ENCODE data around the gene OFD1. TPM values are rescaled to one million over a fixed set of nuclear protein-coding genes. Genes with fewer than 3 reads are reported as not detected.
A peak's percentile ranks its signal among the peaks of the same experiment; 100 is the strongest.
"Not testable (repeated sequence)": the region's sequence is repeated elsewhere in the genome, so short reads cannot be mapped to it uniquely, and the experiment has no call there.

The OFD1 gene
- total RNA-seq, 2 experiments from 2014 or later: 84.9 to 86.1 TPM

DNA sequence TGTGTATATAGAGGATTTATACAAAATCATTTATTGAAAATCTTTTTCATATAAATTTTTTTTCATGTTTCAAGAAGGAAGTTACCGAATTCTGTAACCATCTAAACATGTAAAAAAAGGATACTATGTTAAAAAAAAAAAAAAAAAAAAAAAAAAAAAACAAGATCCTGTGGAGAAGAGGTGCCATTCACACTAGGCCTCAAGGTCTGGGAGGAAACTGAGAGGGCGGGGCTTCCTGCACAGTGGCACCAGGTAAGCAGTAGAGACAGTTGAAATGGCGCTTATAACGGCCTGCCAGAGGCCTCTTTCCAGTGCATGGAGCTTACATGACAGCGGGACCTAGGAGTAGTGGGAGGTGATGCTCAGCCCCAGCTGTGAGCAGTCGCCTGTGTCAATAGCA, 17.6 kb upstream of the OFD1 start:
- Mint-ChIP-seq H3K36me3 (peaks cover 20% of the 10 kb centered on the region), H3K27ac (peak overlapping the region; percentile 77), H3K9me3 (no peaks in the 10 kb centered on the region), H3K4me1 (peaks cover 13% of the 10 kb centered on the region), H3K27me3 (no peaks in the 10 kb centered on the region), H3K4me3 (no peak overlapping the region)
- ATAC-seq (ENCODE audit: low read depth) (peak; percentile 54), DNase-seq (peak; percentile 31)
- POLR2A ChIA-PET: no interaction called here

DNA sequence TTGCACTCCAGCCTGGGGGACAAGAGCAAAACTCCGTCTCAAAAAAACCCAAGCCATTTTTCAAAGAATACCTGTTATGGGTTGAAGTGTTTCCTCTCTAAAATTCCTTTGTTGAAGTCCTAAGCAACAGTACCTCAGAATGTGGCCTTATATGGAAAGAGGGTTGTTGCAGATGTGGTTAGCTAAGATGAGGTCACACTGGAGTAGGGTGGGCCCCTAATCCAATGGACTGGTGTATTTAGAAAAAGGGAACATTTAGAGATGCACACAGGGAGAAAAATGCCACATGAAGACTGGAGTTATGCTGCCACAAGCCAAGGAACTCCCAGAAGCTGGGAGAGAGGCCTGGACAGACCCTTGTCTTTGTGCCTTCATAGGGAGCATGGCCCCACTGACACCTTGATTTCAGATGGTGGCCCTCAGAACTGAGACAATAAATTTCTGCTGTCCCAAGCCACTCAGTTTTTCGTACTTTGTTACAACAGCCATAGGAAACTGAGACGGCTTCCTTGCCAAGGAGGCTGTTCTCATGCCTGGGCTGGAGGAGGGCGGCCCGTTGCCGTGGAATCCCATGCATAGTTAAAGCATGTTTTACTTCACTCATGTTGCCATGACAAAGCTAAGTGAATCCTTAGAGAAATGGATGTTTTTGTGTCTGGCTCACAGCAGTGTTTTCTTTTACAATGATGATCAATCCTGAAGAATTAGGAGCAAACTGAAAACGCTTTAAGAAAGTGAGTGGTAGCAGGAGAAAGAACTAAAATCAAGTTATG, 16.7 kb upstream of the OFD1 start:
- H3K4me1 Mint-ChIP-seq: peaks cover 14% of the 10 kb centered on the region
- H3K27ac Mint-ChIP-seq: peak overlapping the region; percentile 70
- POLR2A ChIA-PET: no interaction called here
- no peaks in the 10 kb centered on the region for H3K27me3 Mint-ChIP-seq
- DNase-seq (no peak), ATAC-seq (ENCODE audit: low read depth) (no peak)
- H3K36me3 Mint-ChIP-seq: peaks cover 21% of the 10 kb centered on the region
- H3K9me3 Mint-ChIP-seq: no peaks in the 10 kb centered on the region
- no peak overlapping the region for H3K4me3 Mint-ChIP-seq

DNA sequence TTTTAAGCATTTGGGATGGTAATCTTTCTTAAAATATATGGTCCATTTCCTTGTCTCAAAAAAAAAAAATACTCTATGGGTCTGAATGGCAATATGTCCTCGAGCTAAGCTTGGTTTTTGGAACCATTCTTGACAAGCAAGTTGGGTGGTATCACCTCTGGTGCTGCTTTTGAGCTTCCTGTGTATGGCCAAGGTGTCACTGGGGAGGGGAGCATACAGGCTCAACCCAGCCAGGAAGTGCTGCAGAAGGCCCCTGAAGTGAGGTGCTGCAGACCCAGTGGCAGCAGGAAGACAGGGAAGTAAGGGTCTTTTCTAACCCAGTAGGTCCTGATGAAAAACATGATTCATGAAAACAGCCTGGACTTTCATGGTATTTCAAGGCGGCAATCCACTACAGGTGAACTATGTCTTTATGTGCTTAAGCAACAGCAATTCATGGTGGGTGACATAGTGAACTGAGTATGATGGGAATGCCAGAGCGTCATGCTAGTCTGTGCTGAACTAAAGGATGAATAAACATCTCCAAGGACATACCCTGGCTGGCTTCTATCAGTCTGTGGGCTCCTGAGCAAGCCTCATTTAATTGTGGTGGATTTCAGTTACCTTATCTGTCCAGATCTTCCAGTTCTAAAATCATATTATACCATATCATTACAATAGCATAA, 15.2 kb upstream of the OFD1 start:
- peak overlapping the region; percentile 22 for H3K4me3 Mint-ChIP-seq
- ATAC-seq (ENCODE audit: low read depth) (peak; percentile 89), DNase-seq (no peak)
- peaks cover 34% of the 10 kb centered on the region for H3K36me3 Mint-ChIP-seq
- peak overlapping the region; percentile 87 for H3K27ac Mint-ChIP-seq
- POLR2A ChIA-PET: interaction anchor here (0.5 to 1.1 kb wide), 3 partner anchors 15 to 310 kb away, joined by 3 to 4 read pairs (median 3); partner anchors contain the start of genes GEMIN8, OFD1 and TRAPPC2
- peaks cover 2% of the 10 kb centered on the region for H3K9me3 Mint-ChIP-seq
- H3K27me3 Mint-ChIP-seq: no peaks in the 10 kb centered on the region
- peaks cover 18% of the 10 kb centered on the region for H3K4me1 Mint-ChIP-seq

DNA sequence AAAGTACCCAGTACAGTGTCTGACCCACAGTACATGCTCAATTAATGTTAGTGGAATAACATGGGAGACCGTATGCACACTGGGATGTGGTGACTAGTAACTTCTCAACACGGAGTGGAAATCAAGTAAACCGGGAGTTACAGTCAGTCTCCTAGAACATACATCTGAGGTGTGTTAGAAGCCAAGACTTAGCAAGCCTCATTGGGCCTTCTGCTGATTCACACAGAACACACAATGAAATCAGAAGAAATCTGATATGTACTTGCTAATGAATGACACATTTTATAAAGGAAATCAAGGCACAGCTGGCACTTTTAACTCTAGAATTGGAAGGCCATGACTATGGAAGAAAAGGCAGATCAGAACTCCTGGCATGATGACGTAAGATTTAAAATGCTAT, 13.2 kb upstream of the OFD1 start:
- Mint-ChIP-seq H3K27me3 (no peaks in the 10 kb centered on the region), H3K36me3 (peaks cover 42% of the 10 kb centered on the region), H3K4me1 (peaks cover 28% of the 10 kb centered on the region), H3K27ac (no peak overlapping the region), H3K9me3 (peaks cover 2% of the 10 kb centered on the region), H3K4me3 (no peak overlapping the region)
- ATAC-seq (ENCODE audit: low read depth) (no peak), DNase-seq (no peak)
- POLR2A ChIA-PET: interaction anchor here (0.7 to 1.3 kb wide), 2 partner anchors 13 to 307 kb away, joined by 7 to 10 read pairs; partner anchors contain the start of genes OFD1 and TRAPPC2

DNA sequence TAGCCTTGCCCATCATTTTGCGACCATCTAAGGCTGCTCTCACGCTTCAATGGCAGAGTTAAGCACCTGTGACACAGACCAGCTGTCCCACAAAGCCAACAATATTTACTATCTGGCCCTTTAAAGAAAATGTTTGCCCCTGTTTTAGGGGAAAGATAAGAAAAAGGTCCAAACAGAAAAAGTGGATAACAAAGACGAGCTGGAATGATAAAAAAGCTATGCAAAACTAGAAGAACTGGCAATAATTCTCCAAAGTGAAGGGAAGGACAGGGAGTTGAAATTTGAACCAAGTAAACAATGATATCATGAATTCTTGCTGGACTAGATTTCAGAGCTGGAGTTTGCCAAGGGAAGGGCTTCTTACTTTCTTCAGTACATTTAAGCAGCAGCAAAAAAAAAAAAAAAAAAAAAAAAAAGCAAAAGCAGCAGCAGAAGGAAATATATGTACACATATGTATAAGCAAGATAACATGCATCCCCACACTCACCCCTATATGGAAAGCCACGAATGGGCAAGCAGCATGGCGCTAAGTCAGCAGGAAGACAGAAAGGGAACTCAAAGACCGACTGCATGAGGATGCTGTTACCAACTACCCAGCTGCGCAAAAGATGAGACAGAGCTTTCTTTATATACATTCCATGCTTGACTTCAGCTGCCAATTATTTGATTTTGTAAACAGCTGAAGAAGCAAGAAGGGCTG, 12.6 kb upstream of the OFD1 start:
- peaks cover 32% of the 10 kb centered on the region for H3K4me1 Mint-ChIP-seq
- H3K27me3 Mint-ChIP-seq: no peaks in the 10 kb centered on the region
- no peak overlapping the region for H3K4me3 Mint-ChIP-seq
- DNase-seq (no peak), ATAC-seq (ENCODE audit: low read depth) (no peak)
- H3K27ac Mint-ChIP-seq: peak overlapping the region; percentile 48
- POLR2A ChIA-PET: interaction anchor here (0.7 to 1.3 kb wide), 2 partner anchors 13 to 307 kb away, joined by 7 to 10 read pairs; partner anchors contain the start of genes OFD1 and TRAPPC2
- H3K36me3 Mint-ChIP-seq: peaks cover 46% of the 10 kb centered on the region
- H3K9me3 Mint-ChIP-seq: peaks cover 2% of the 10 kb centered on the region

DNA sequence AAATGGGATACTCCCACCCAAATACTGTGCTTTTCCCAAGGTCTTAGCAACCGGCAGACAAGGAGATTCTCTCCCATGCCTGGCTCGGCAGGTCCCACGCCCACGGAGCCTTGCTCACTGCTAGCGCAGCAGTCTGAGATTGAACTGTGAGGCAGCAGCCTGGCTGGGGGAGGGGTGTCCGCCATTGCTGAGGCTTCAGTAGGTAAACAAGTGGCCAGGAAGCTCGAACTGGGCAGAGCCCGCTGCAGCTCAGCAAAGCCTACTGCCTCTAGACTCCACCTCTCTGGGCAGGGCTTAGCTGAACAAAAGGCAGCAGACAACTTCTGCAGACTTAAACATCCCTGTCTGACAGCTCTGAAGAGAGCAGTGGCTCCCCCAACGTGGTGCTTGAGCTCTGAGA, 9.7 kb upstream of the OFD1 start:
- H3K27me3 Mint-ChIP-seq; ATAC-seq (ENCODE audit: low read depth); H3K4me3 Mint-ChIP-seq; DNase-seq; H3K9me3 Mint-ChIP-seq: not testable (repeated sequence)
- H3K4me1 Mint-ChIP-seq: peaks cover 25% of the 10 kb centered on the region
- POLR2A ChIA-PET: interaction anchor here (2.1 kb wide), 1 partner anchor 10 kb away, joined by 7 read pairs; the partner anchor contains the start of genes OFD1 and TRAPPC2
- peaks cover 61% of the 10 kb centered on the region for H3K36me3 Mint-ChIP-seq
- H3K27ac Mint-ChIP-seq: peak overlapping the region; percentile 30

DNA sequence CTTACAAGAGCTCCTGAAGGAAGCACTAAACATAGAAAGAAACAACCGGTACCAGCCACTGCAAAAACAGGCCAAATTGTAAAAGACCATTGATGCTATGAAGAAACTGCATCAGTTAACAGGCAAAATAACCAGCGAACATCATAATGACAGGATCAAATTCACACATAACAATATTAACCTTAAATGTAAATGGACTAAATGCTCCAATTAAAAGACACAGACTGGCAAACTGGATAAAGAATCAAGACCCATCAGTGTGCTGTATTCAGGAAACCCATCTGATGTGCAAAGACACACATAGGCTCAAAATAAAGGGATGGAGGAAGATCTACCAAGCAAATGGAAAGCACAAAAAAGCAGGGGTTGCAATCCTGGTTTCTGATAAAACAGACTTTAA, 8.0 kb upstream of the OFD1 start:
- H3K27ac Mint-ChIP-seq: peak overlapping the region; percentile 21
- not testable (repeated sequence) for H3K4me3 Mint-ChIP-seq; H3K9me3 Mint-ChIP-seq; DNase-seq; H3K27me3 Mint-ChIP-seq; ATAC-seq (ENCODE audit: low read depth)
- POLR2A ChIA-PET: interaction anchor here (2.1 kb wide), 1 partner anchor 8 kb away, joined by 7 read pairs; the partner anchor contains the start of genes OFD1 and TRAPPC2
- peaks cover 72% of the 10 kb centered on the region for H3K36me3 Mint-ChIP-seq
- peaks cover 27% of the 10 kb centered on the region for H3K4me1 Mint-ChIP-seq

DNA sequence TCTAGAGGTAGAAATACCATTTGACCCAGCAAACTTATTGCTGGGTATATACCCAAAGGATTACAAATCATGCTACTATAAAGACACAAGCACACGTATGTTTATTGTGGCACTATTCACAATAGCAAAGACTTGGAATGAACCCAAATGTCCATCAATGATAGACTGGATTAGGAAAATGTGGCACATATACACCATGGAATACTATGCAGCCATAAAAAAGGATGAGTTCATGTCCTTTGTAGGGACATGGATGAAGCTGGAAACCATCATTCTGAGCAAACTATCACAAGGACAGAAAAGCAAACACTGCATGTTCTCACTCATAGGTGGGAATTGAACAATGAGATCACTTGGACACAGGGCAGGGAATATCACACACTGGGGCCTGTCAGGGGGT, 4.0 kb upstream of the OFD1 start:
- H3K36me3 Mint-ChIP-seq: peaks cover 63% of the 10 kb centered on the region
- peaks cover 33% of the 10 kb centered on the region for H3K4me1 Mint-ChIP-seq
- DNase-seq; H3K27me3 Mint-ChIP-seq; ATAC-seq (ENCODE audit: low read depth); H3K4me3 Mint-ChIP-seq; H3K27ac Mint-ChIP-seq; POLR2A ChIA-PET; H3K9me3 Mint-ChIP-seq: not testable (repeated sequence)

DNA sequence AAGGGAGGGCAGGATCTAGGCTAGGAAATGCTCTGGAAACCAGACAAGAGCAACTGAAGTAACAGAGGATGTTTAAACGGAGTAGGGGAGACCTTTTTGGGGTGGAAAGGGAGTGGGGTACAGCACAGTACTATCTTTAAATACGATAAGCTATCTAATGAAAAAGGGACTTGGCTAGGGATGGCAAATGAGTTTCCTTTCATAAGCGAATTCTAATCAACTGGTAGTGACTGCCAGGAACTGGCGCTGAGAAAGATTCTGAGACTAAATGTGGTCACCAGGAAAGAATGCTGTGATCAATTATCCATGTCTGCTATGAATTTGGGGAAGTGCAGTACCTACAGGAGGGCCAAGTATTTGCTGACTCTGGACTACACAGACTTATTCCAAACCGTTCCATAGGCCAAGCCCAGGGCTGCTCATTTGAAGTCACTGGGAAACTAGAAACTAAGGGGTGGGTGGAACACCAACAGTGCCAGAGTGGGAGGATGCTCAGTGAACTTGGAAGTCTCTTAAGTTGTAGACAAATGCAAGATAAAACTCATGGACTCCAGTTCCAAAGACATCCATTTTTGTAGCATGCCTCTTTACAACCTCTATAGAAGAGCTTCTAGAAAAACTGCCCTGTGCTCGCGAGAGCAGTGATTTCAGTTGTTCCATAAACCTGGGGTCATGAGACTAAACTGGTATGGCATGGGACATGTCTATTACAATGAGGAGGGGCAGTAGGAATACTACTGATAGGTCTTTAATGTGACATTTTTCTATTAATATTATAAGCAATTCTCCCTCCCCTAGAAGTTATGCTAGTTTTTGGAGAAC, 2.1 kb upstream of the OFD1 start:
- Mint-ChIP-seq H3K4me1 (peaks cover 25% of the 10 kb centered on the region), H3K27me3 (no peaks in the 10 kb centered on the region), H3K4me3 (peak overlapping the region; percentile 45), H3K27ac (no peak overlapping the region), H3K9me3 (no peaks in the 10 kb centered on the region), H3K36me3 (peaks cover 49% of the 10 kb centered on the region)
- ATAC-seq (ENCODE audit: low read depth): no peak
- POLR2A ChIA-PET: interaction anchor here (1.0 kb wide), 1 partner anchor 672 kb away, joined by 3 read pairs; no protein-coding TSS in a partner anchor
- no peak for DNase-seq

DNA sequence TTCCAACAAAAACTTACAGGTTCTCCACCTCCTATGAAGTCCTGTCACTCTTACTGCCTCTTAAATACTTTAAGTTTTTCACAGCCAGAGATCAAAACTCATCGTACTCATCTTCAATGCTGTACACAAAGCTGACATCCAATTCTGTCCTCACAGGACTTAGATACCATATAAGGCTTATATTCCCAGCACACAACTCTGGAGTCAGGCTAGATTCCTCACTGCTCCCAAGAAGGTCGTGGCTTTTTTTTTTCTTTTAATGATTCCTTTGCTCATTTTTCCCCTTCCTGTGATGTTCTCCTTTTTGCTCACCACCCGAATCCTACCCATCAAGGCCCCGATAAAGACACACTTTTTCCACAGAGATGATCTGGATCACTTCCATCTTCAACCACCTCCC, 1.0 kb upstream of the OFD1 start:
- Mint-ChIP-seq H3K4me3 (peak overlapping the region; percentile 99), H3K27ac (peak overlapping the region; percentile 97), H3K27me3 (no peaks in the 10 kb centered on the region), H3K36me3 (peaks cover 39% of the 10 kb centered on the region), H3K4me1 (peaks cover 23% of the 10 kb centered on the region), H3K9me3 (no peaks in the 10 kb centered on the region)
- ATAC-seq (ENCODE audit: low read depth) (no peak), DNase-seq (no peak)
- POLR2A ChIA-PET: interaction anchor here (1.2 to 2.2 kb wide), 8 partner anchors 8 to 80 kb away, joined by 3 to 21 read pairs (median 7); partner anchors contain the start of genes RAB9A and TCEANC

DNA sequence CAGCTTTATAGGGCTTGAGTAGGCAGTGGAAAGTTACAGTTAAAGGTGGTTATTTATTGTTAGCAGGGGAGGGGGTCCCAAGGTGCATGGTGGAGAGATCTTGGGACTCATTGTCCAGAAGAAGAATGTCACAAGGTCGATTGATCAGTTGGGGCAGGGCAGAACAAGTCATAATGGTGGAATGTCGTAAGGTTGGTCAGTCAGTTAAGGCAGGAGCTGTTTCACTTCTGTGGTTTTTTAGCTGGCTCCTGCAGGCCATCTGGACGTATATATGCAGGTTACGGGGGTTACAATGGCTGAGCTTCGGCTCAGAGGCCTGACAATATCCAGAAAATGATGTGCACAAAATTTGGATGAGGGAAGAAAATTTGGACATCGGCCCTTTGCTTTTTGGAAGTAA, 7.1 kb downstream of the OFD1 start:
- POLR2A ChIA-PET: no interaction called here
- no peak for DNase-seq
- Mint-ChIP-seq H3K4me1 (peaks cover 17% of the 10 kb centered on the region), H3K27me3 (no peaks in the 10 kb centered on the region), H3K9me3 (no peaks in the 10 kb centered on the region), H3K4me3 (no peak overlapping the region), H3K27ac (peak overlapping the region; percentile 27), H3K36me3 (peaks cover 18% of the 10 kb centered on the region)
- ATAC-seq (ENCODE audit: low read depth): no peak

DNA sequence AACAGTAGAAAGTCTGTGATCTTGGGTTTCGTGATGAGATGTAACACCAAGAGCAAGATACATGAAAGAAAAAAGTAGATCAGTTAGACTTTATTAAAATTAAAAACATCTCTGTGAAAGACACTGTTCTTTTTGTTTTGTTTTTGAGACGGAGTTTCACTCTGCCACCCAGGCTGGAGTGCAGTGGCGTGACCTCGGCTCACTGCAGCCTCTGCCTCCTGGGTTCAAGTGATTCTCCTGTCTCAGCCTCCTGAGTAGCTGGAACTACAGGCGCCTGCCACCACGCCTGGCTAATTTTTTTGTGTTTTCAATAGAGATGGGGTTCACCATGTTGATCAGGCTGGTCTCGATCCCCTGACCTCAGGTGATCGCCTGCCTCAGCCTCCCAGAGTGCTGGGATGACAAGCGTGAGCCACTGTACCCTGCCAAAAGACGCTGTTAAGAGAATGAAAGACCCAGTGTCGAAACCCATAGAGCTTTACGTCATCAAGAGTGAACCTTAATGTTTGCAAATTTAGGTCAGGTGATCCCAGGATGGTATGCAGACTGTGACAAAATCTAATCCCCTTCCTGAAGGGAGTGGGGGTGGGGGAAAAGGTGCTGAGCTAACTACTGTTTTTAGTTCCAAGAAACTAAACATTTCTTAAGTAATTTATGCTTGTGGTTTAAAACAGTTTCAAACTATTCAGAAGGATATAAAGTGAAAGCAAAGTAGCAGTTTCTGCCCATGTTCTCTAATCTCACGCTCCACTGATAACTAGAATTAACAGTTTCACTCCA, 8.0 kb downstream of the OFD1 start:
- DNase-seq: no peak
- H3K4me3 Mint-ChIP-seq: peak overlapping the region; percentile 70
- H3K36me3 Mint-ChIP-seq: peaks cover 19% of the 10 kb centered on the region
- H3K4me1 Mint-ChIP-seq: peaks cover 19% of the 10 kb centered on the region
- no peaks in the 10 kb centered on the region for H3K9me3 Mint-ChIP-seq
- H3K27me3 Mint-ChIP-seq: no peaks in the 10 kb centered on the region
- ATAC-seq (ENCODE audit: low read depth): peak; percentile 80
- POLR2A ChIA-PET: interaction anchor here (1.1 kb wide), 1 partner anchor 8 kb away, joined by 7 read pairs; the partner anchor contains the start of genes OFD1 and TRAPPC2
- peak overlapping the region; percentile 90 for H3K27ac Mint-ChIP-seq

Data from activated naive CD8-positive, alpha-beta T cell treated with anti-CD3 and anti-CD28 coated beads, Interleukin-2, amount 10 ng/mL, durations not matched to agents 7 days and 5 days (primary cell).